Sigmoid colon (tissue), 7 donors: Measurements from ENCODE around the gene ZC3H11A. TPM values are rescaled to one million over a fixed set of nuclear protein-coding genes. Genes with fewer than 3 reads are reported as not detected.
"Not testable (repeated sequence)": the region's sequence is repeated elsewhere in the genome, so short reads cannot be mapped to it uniquely, and the experiment has no call there.

Experiments
- DNase-seq: peaks from one replicate; pipeline ENCODE4 v3.0.0-alpha.2; 2019
- H3K27ac ChIP-seq, 4 donors: fragments of 200-600 bp; sonication (generic); one replicate each; pipeline ENCODE4 v1.5.1; 2016 to 2019; ENCODE audit warnings: mild to moderate bottlenecking in 1 of 4
- H3K27me3 ChIP-seq, 3 donors: fragments of 200-600 bp; sonication (generic); one replicate each; pipeline ENCODE4 v1.5.1; 2019; ENCODE audit warnings: mild to moderate bottlenecking in 1 of 3
- H3K36me3 ChIP-seq, 4 donors: fragments of 200-600 bp; sonication (generic); one replicate each; pipeline ENCODE4 v1.5.1; 2016 to 2019
- H3K4me1 ChIP-seq, 4 donors: fragments of 200-600 bp; sonication (generic); one replicate each; pipeline ENCODE4 v1.5.1; 2017 to 2019
- H3K4me3 ChIP-seq, 4 donors: fragments of 200-600 bp; sonication (generic); one replicate each; pipeline ENCODE4 v1.5.1; 2017 to 2019; ENCODE audit warnings: mild to moderate bottlenecking in 2 of 4, moderate library complexity in 1 of 4
- H3K9me3 ChIP-seq, 4 donors: fragments of 200-600 bp in 3 of 4; sonication (generic) in 3 of 4; one replicate each; pipeline versions ENCODE4 v1.5.1 to v1.6.1; 2013 to 2019
- CTCF ChIP-seq, 4 experiments: fragments of 450-650 bp in 3 of 4; fragments of 200-600 bp in 1 of 4; IDR thresholded peaks; one replicate each; pipeline ENCODE4 v1.5.1; 2016 to 2019; ENCODE audit warnings: antibody characterized with exemption in 4 of 4, mild to moderate bottlenecking in 3 of 4, moderate library complexity in 2 of 4
- EP300 ChIP-seq, 4 donors: sonication (generic); formaldehyde crosslinking; IDR thresholded peaks; one replicate each; pipeline ENCODE4 v1.6.1; 2017; ENCODE audit warnings: antibody characterized with exemption in 4 of 4
- POLR2A ChIP-seq, 2 donors: fragments of 450-650 bp; IDR thresholded peaks; one replicate each; pipeline ENCODE4 v1.6.1; 2016; ENCODE audit warnings: antibody characterized with exemption in 2 of 2, mild to moderate bottlenecking in 2 of 2, moderate library complexity in 2 of 2
- POLR2AphosphoS5 ChIP-seq, 4 donors: sonication (generic); formaldehyde crosslinking; IDR thresholded peaks; one replicate each; pipeline ENCODE4 v1.6.1; 2017; ENCODE audit warnings: antibody characterized with exemption in 4 of 4
- WGBS, 2 donors: extraction: QIAGEN DNeasy Blood & Tissue Kit; methylation state at CpG; one replicate each; pipeline ENCODE4 v1.1.7; 2013; 5-methylcytosine and 5-hydroxymethylcytosine counted together
- intact Hi-C: fragments of 100-400 bp; cut with DNase I; formaldehyde crosslinking; loops from one replicate; pipeline ENCODE4 v1.15.1; 2023
- polyA plus RNA-seq, 3 donors: library from polyadenylated mRNA; stranded (reverse); fragments of 200-250 nt; gene quantifications; one replicate each; pipeline ENCODE4 v1.2.3, GENCODE V29; 2013
- total RNA-seq, 4 donors: library from RNA; depleted of rRNA; stranded (reverse); fragments of >200 nt; gene quantifications; one replicate each; pipeline ENCODE4 v1.1.0, GENCODE V29; 2016
- donor health status: healthy with polysubstance abuse.
- donor health status: Bipolar disorder and iron deficiency.
- donor health status: healthy.

The ZC3H11A gene
- total and polyA plus RNA-seq, 7 donors = 17.8 to 111 (median 84.9) TPM

- intact Hi-C loops = no loop called here
- Histone ChIP-seq H3K36me3 (no peaks in the 10 kb centered on the region), H3K27me3 (no peaks in the 10 kb centered on the region), H3K27ac (no peak overlapping the region), H3K9me3 (no peaks in the 10 kb centered on the region), H3K4me3 (no peak overlapping the region), H3K4me1 (no peaks in the 10 kb centered on the region)
- peak; percentile 11 for DNase-seq
- TF ChIP-seq CTCF (IDR thresholded peaks at IDR 0.05) (no peak), POLR2AphosphoS5 (IDR thresholded peaks at IDR 0.05) (no peak), EP300 (IDR thresholded peaks at IDR 0.05) (no peak), POLR2A (IDR thresholded peaks at IDR 0.05) (no peak)
- WGBS, 2 donors = 93 to 97% methylated on average over 4 of the region's 4 CpGs
Observed at GRCh38 chr1:203778789-203779188, 16.6 kb upstream of the ZC3H11A start.

- Histone ChIP-seq H3K27me3 (no peaks in the 10 kb centered on the region), H3K27ac (no peak overlapping the region), H3K4me3 (no peak overlapping the region), H3K36me3 (no peaks in the 10 kb centered on the region), H3K4me1 (no peaks in the 10 kb centered on the region), H3K9me3 (no peaks in the 10 kb centered on the region)
- TF ChIP-seq POLR2AphosphoS5 (IDR thresholded peaks at IDR 0.05) (no peak), EP300 (IDR thresholded peaks at IDR 0.05) (no peak)
- 93 to 95% methylated on average over 7 of the region's 7 CpGs for WGBS, 2 donors
- DNase-seq = no peak
- intact Hi-C loops = no loop called here
Observed at GRCh38 chr1:203781962-203782361, 13.5 kb upstream of the ZC3H11A start.

GRCh38 chr1:203789966-203790365 is 5.5 kb upstream of the ZC3H11A start:
- intact Hi-C loops = loop anchor here (10.0 kb wide), 1 partner anchor 295 kb away; no protein-coding TSS in a partner anchor
- Histone ChIP-seq H3K27ac (no peak overlapping the region), H3K9me3 (no peaks in the 10 kb centered on the region), H3K36me3 (no peaks in the 10 kb centered on the region), H3K4me3 (no peak overlapping the region), H3K27me3 (no peaks in the 10 kb centered on the region), H3K4me1 (peaks cover 0 to 3% (median 1%) of the 10 kb centered on the region in 4 donors)
- no peak for DNase-seq
- TF ChIP-seq POLR2AphosphoS5 (IDR thresholded peaks at IDR 0.05) = no peak
- no peak for TF ChIP-seq CTCF (IDR thresholded peaks at IDR 0.05)
- no peak for TF ChIP-seq POLR2A (IDR thresholded peaks at IDR 0.05)
- TF ChIP-seq EP300 (IDR thresholded peaks at IDR 0.05) = no peak
- WGBS, 2 donors = 78 to 81% methylated on average over 3 of the region's 3 CpGs

GRCh38 chr1:203791498-203791897 is 3.9 kb upstream of the ZC3H11A start:
- peaks cover 0 to 6% (median 2%) of the 10 kb centered on the region in 4 donors for H3K4me1 ChIP-seq
- no peaks in the 10 kb centered on the region for H3K36me3 ChIP-seq
- 70 to 88% methylated on average over 3 of the region's 3 CpGs for WGBS, 2 donors
- H3K27ac ChIP-seq = no peak overlapping the region
- no peak for DNase-seq
- no peaks in the 10 kb centered on the region for H3K27me3 ChIP-seq
- TF ChIP-seq POLR2A (IDR thresholded peaks at IDR 0.05) (no peak), POLR2AphosphoS5 (IDR thresholded peaks at IDR 0.05) (no peak), EP300 (IDR thresholded peaks at IDR 0.05) (no peak), CTCF (IDR thresholded peaks at IDR 0.05) (no peak)
- intact Hi-C loops = loop anchor here (10.0 kb wide), 1 partner anchor 293 kb away; no protein-coding TSS in a partner anchor
- no peaks in the 10 kb centered on the region for H3K9me3 ChIP-seq
- H3K4me3 ChIP-seq = no peak overlapping the region

GRCh38 chr1:203792486-203792885 is 2.9 kb upstream of the ZC3H11A start:
- Histone ChIP-seq H3K9me3 (no peaks in the 10 kb centered on the region), H3K4me3 (no peak overlapping the region), H3K27me3 (no peaks in the 10 kb centered on the region), H3K36me3 (no peaks in the 10 kb centered on the region), H3K27ac (no peak overlapping the region), H3K4me1 (peaks cover 0 to 16% (median 12%) of the 10 kb centered on the region in 4 donors)
- DNase-seq = no peak
- 91 to 92% methylated on average over 2 of the region's 2 CpGs for WGBS, 2 donors
- intact Hi-C loops = loop anchor here (10.0 kb wide), 1 partner anchor 292 kb away; no protein-coding TSS in a partner anchor
- TF ChIP-seq EP300 (IDR thresholded peaks at IDR 0.05) (no peak), POLR2AphosphoS5 (IDR thresholded peaks at IDR 0.05) (no peak), POLR2A (IDR thresholded peaks at IDR 0.05) (no peak), CTCF (IDR thresholded peaks at IDR 0.05) (no peak)

- 97 to 98% methylated on average over 7 of the region's 7 CpGs for WGBS, 2 donors
- not testable (repeated sequence) for H3K36me3 ChIP-seq
- peaks cover 0 to 27% (median 23%) of the 10 kb centered on the region in 4 donors for H3K4me1 ChIP-seq
Observed at GRCh38 chr1:203793561-203793960, 1.9 kb upstream of the ZC3H11A start.

More at GRCh38 chr1:203793561-203793960, 1.9 kb upstream of the ZC3H11A start:
- intact Hi-C loops = loop anchor here (10.0 kb wide), 1 partner anchor 291 kb away; no protein-coding TSS in a partner anchor
- not testable (repeated sequence) for H3K27ac ChIP-seq, H3K9me3 ChIP-seq, DNase-seq, H3K4me3 ChIP-seq, H3K27me3 ChIP-seq
